Hepatocyte (in vitro differentiated cells): ENCODE results near the gene BBS10. TPM values are rescaled to one million over a fixed set of nuclear protein-coding genes. Genes with fewer than 3 reads are reported as not detected.
"Not testable (repeated sequence)": the region's sequence is repeated elsewhere in the genome, so short reads cannot be mapped to it uniquely, and the experiment has no call there.

Experiments
- DNase-seq: peaks from one replicate; pipeline ENCODE4 v3.0.0-alpha.2; 2016; ENCODE audit warnings: low spot score
- H2AFZ ChIP-seq: fragments of 200-600 bp; sonication (generic); 2 replicates; pipeline ENCODE4 v1.6.0; 2016; ENCODE audit warnings: antibody characterized with exemption, mild to moderate bottlenecking
- H3K27ac ChIP-seq: fragments of 200-600 bp; sonication (generic); 2 replicates; pipeline ENCODE4 v1.5.1; 2016; ENCODE audit warnings: mild to moderate bottlenecking
- H3K27me3 ChIP-seq: fragments of 200-600 bp; sonication (generic); 2 replicates; pipeline ENCODE4 v1.6.1; 2016
- H3K36me3 ChIP-seq: fragments of 200-600 bp; sonication (generic); replicated peaks from 2 replicates; pipeline ENCODE4 v1.5.1; 2016; ENCODE audit warnings: low read depth; ENCODE audit not compliant: insufficient read depth
- H3K4me1 ChIP-seq: fragments of 200-600 bp; sonication (generic); 2 replicates; pipeline ENCODE4 v1.5.1; 2016; ENCODE audit warnings: mild to moderate bottlenecking, moderate library complexity; ENCODE audit not compliant: insufficient read depth
- H3K4me2 ChIP-seq: fragments of 200-600 bp; sonication (generic); 2 replicates; pipeline ENCODE4 v1.6.0; 2016
- H3K4me3 ChIP-seq: fragments of 200-600 bp; sonication (generic); 2 replicates; pipeline ENCODE4 v1.5.1; 2016; ENCODE audit warnings: mild to moderate bottlenecking
- H3K79me2 ChIP-seq: fragments of 200-600 bp; sonication (generic); 2 replicates; pipeline ENCODE4 v1.6.0; 2017; ENCODE audit warnings: mild to moderate bottlenecking
- H3K9me2 ChIP-seq: fragments of 200-600 bp; sonication (generic); replicated peaks from 2 replicates; pipeline ENCODE4 v1.6.0; 2017; ENCODE audit warnings: mild to moderate bottlenecking; ENCODE audit not compliant: insufficient read depth
- H3K9me3 ChIP-seq: fragments of 200-600 bp; sonication (generic); 2 replicates; pipeline ENCODE4 v1.5.1; 2016; ENCODE audit warnings: low read depth, mild to moderate bottlenecking
- H4K20me1 ChIP-seq: fragments of 200-600 bp; sonication (generic); 2 replicates; pipeline ENCODE4 v1.6.0; 2016; ENCODE audit warnings: mild to moderate bottlenecking; ENCODE audit not compliant: insufficient read depth, poor library complexity, severe bottlenecking
- CTCF ChIP-seq: fragments of 200-600 bp; sonication (generic); IDR thresholded peaks from 2 replicates; pipeline ENCODE4 v1.5.1; 2016; ENCODE audit warnings: antibody characterized with exemption, mild to moderate bottlenecking; ENCODE audit not compliant: poor library complexity
- EZH2 ChIP-seq: fragments of 200-600 bp; sonication (generic); IDR thresholded peaks from 2 replicates; pipeline ENCODE4 v1.6.1; 2016; ENCODE audit warnings: antibody characterized with exemption, mild to moderate bottlenecking, borderline replicate concordance
- EZH2phosphoT487 ChIP-seq: fragments of 200-600 bp; sonication (generic); IDR thresholded peaks from one replicate; pipeline ENCODE4 v1.6.1; 2018; ENCODE audit warnings: antibody characterized with exemption, mild to moderate bottlenecking, low read depth, moderate library complexity; ENCODE audit not compliant: unreplicated experiment, severe bottlenecking
- WGBS: methylation state at CpG from one replicate; pipeline ENCODE4 v1.1.6; 2016; ENCODE audit warnings: low lambda C conversion rate; ENCODE audit errors: missing lambda C conversion rate; 5-methylcytosine and 5-hydroxymethylcytosine counted together
- polyA plus RNA-seq: library from polyadenylated mRNA; unstranded; fragments of >200 nt; fragmentation: Nextera tagmentation; extraction: Ambion mirVana; gene quantifications from 2 replicates; pipeline ENCODE4 v1.2.1, GENCODE V29; 2016
- total RNA-seq: library from RNA; depleted of rRNA; stranded (reverse); fragments of >200 nt; gene quantifications from 2 replicates; pipeline ENCODE4 v1.2.3, GENCODE V29; 2014

The BBS10 gene
- total and polyA plus RNA-seq, 2 experiments from 2014 or later = 7.2 to 17.5 TPM

GRCh38 chr12:76375470-76375869, 27.3 kb upstream of the BBS10 start:
- Histone ChIP-seq H3K4me2 (no peak overlapping the region), H3K36me3 (no peaks in the 10 kb centered on the region), H4K20me1 (no peaks in the 10 kb centered on the region), H3K27ac (no peak overlapping the region), H3K9me3 (no peaks in the 10 kb centered on the region), H2AFZ (no peak overlapping the region), H3K27me3 (no peaks in the 10 kb centered on the region), H3K9me2 (no peaks in the 10 kb centered on the region), H3K79me2 (no peaks in the 10 kb centered on the region), H3K4me3 (no peak overlapping the region), H3K4me1 (no peaks in the 10 kb centered on the region)
- TF ChIP-seq CTCF = no peak
- TF ChIP-seq EZH2phosphoT487 = no peak
- no peak for TF ChIP-seq EZH2
- 88% methylated on average over 1 of the region's 1 CpG for WGBS
- no peak for DNase-seq

DNA sequence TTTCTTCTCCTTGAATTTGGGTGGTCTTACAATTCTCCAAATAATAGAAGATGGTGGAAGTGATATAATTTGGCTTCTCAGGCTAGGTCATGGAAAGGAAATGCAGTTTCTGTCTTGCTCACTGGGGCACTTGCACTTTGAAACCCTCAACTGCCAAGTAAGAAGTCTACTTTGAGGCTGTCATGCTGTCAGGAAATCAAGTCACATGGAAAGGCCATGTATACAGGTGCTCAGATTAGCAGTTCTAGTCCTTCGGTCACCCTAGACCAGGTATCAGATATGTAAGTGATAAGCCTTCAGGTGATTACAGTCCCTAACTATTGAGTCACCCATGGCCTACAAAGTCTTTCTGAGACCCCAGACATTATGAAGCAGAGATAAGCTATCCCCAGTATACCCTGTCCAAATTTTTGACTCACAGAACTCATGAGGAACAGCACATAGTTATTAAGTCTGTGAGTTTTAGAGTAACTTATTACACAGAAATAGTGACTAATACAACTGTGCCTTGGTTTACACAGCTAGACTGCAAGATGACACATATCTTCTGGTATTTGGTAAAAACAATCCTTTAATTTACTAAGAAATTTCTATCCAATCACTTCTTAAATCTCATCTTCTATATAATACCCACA, 26.3 kb upstream of the BBS10 start:
- no peak overlapping the region for H2AFZ ChIP-seq
- no peaks in the 10 kb centered on the region for H3K9me2 ChIP-seq
- H3K4me2 ChIP-seq = no peak overlapping the region
- H3K79me2 ChIP-seq = no peaks in the 10 kb centered on the region
- H3K27me3 ChIP-seq = no peaks in the 10 kb centered on the region
- H4K20me1 ChIP-seq = no peaks in the 10 kb centered on the region
- H3K9me3 ChIP-seq = no peaks in the 10 kb centered on the region
- no peak overlapping the region for H3K4me3 ChIP-seq
- peak overlapping the region; percentile 35 for H3K27ac ChIP-seq
- no peak for DNase-seq
- no peaks in the 10 kb centered on the region for H3K4me1 ChIP-seq
- TF ChIP-seq CTCF = no peak
- TF ChIP-seq EZH2phosphoT487 = no peak
- H3K36me3 ChIP-seq = no peaks in the 10 kb centered on the region
- 88% methylated on average over 1 of the region's 1 CpG for WGBS

DNA sequence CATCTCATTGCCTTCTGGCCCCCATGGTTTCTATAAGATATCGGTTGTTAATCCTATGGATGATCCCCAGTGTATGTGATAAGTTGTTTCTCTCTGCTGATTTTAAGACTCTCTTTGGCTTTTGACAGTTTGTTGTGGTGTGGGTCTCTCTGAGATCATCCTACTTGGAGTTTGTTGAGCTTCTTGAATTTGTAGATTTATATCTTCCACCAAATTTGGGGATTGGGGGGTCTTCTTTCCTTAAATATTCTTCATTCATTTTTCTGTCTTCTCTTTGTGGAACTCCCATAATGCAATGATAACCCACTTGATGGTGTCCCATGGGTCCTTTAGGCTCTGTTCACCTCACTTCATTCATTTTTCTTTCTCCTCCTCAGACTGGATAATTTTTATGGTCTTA, 20.0 kb upstream of the BBS10 start:
- no peak overlapping the region for H2AFZ ChIP-seq
- no peaks in the 10 kb centered on the region for H3K79me2 ChIP-seq
- no peak for TF ChIP-seq EZH2
- no peak for TF ChIP-seq EZH2phosphoT487
- no peak for TF ChIP-seq CTCF
- H3K9me2 ChIP-seq = no peaks in the 10 kb centered on the region
- 90% methylated on average over 1 of the region's 1 CpG for WGBS
- no peak overlapping the region for H3K27ac ChIP-seq
- no peak for DNase-seq
- H3K4me3 ChIP-seq = no peak overlapping the region
- H3K36me3 ChIP-seq = peaks cover 7% of the 10 kb centered on the region
- H3K4me2 ChIP-seq = no peak overlapping the region
- peaks cover 9% of the 10 kb centered on the region for H3K9me3 ChIP-seq
- H3K27me3 ChIP-seq = no peaks in the 10 kb centered on the region
- no peaks in the 10 kb centered on the region for H3K4me1 ChIP-seq
- no peaks in the 10 kb centered on the region for H4K20me1 ChIP-seq

DNA sequence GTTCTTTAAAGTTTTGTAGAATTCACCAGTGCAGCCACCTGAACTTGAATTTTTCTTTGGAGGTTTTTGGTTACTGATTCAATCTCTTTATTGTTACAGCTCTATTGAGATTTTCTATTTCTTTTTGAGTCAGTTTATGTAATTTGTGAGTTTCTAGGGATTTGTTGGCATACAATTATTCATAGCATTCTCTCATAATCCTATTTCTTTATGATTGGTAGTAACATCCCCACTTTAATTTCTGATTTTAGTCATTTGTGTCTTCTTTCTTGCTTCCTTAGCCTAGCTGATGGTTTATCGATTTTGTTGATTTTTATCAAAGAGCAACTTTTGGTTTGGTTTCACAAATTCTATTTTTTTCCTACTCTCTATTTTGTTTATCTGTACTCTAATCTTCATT, 17.9 kb upstream of the BBS10 start:
- H3K36me3 ChIP-seq = peaks cover 7% of the 10 kb centered on the region

GRCh38 chr12:76364131-76364530, 15.9 kb upstream of the BBS10 start:
- H3K4me2 ChIP-seq, H3K4me3 ChIP-seq, DNase-seq, H3K36me3 ChIP-seq, H3K79me2 ChIP-seq, H4K20me1 ChIP-seq, H3K9me3 ChIP-seq, H3K4me1 ChIP-seq, H3K27ac ChIP-seq, H3K9me2 ChIP-seq, H2AFZ ChIP-seq, H3K27me3 ChIP-seq: not testable (repeated sequence)
- 93% methylated on average over 5 of the region's 5 CpGs for WGBS

More for the DNA sequence above, 17.9 kb upstream of the BBS10 start:
- Histone ChIP-seq H3K4me1 (no peaks in the 10 kb centered on the region), H3K27ac (no peak overlapping the region), H3K79me2 (no peaks in the 10 kb centered on the region), H3K27me3 (no peaks in the 10 kb centered on the region), H3K4me3 (no peak overlapping the region), H3K9me3 (peaks cover 9% of the 10 kb centered on the region), H2AFZ (no peak overlapping the region), H4K20me1 (no peaks in the 10 kb centered on the region), H3K4me2 (no peak overlapping the region), H3K9me2 (no peaks in the 10 kb centered on the region)
- DNase-seq = no peak
- TF ChIP-seq EZH2 (no peak), CTCF (no peak), EZH2phosphoT487 (no peak)
- WGBS = 100% methylated on average over 1 of the region's 1 CpG
